ELR (cell line): Measurements from ENCODE around the gene ADORA2A.
"Not testable (repeated sequence)": the region's sequence is repeated elsewhere in the genome, so short reads cannot be mapped to it uniquely, and the experiment has no call there.

Experiments used
- DNase-seq: peaks from one replicate; pipeline ENCODE4 v3.0.0-alpha.2; 2015; ENCODE audit warnings: low read depth

Gene ADORA2A

GRCh38 chr22:24489011-24489410 is 61.6 kb downstream of the ADORA2A start:
- no peak for DNase-seq

- DNase-seq, result not testable (repeated sequence)
Measured at GRCh38 chr22:24489434-24489833, 62.0 kb downstream of the ADORA2A start.
